ENCODE results near the gene ABI3BP. TPM values are rescaled to one million over a fixed set of nuclear protein-coding genes. Genes with fewer than 3 reads are reported as not detected.

The ABI3BP gene
- total RNA-seq, 6 donors from 2014 or later: 46.1 to 130 (median 101) TPM

DNA sequence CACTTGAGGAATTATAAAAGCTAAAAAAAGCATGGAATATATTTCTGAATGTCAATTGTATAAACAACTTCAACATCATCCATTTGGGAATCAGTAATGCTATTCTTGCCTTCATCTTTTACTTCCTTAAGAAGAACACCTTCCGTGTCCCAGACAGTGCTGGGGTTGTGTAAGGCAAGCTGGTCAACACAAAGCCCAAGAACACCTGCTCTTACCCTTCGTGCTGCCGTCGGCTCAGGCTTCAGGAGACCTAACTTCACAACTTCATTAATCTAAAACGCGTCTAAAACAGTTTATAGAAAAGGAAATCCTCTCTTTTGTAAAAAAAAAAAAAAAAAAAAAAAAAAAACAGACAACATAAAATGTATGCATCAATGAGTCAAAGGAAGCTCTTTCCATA is 81.3 kb downstream of the ABI3BP start:
- Histone ChIP-seq H3K4me3 (no peak overlapping the region), H3K27ac (no peak overlapping the region), H3K4me1 (no peaks in the 10 kb centered on the region), H3K9me3 (no peaks in the 10 kb centered on the region), H3K36me3 (no peaks in the 10 kb centered on the region), H3K27me3 (no peaks in the 10 kb centered on the region)
- no peak for ATAC-seq (ENCODE audit: low FRiP score in 2 of 2)
- WGBS, 2 donors: 72 to 85% methylated on average over 6 of the region's 6 CpGs
- TF ChIP-seq POLR2A (IDR thresholded peaks at IDR 0.05) (no peak), POLR2AphosphoS5 (IDR thresholded peaks at IDR 0.05) (no peak), EP300 (IDR thresholded peaks at IDR 0.05) (no peak)
- TF ChIP-seq, protein P1, sequence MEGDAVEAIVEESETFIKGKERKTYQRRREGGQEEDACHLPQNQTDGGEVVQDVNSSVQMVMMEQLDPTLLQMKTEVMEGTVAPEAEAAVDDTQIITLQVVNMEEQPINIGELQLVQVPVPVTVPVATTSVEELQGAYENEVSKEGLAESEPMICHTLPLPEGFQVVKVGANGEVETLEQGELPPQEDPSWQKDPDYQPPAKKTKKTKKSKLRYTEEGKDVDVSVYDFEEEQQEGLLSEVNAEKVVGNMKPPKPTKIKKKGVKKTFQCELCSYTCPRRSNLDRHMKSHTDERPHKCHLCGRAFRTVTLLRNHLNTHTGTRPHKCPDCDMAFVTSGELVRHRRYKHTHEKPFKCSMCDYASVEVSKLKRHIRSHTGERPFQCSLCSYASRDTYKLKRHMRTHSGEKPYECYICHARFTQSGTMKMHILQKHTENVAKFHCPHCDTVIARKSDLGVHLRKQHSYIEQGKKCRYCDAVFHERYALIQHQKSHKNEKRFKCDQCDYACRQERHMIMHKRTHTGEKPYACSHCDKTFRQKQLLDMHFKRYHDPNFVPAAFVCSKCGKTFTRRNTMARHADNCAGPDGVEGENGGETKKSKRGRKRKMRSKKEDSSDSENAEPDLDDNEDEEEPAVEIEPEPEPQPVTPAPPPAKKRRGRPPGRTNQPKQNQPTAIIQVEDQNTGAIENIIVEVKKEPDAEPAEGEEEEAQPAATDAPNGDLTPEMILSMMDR (IDR thresholded peaks at IDR 0.05): no peak
- DNase-seq: no peak

DNA sequence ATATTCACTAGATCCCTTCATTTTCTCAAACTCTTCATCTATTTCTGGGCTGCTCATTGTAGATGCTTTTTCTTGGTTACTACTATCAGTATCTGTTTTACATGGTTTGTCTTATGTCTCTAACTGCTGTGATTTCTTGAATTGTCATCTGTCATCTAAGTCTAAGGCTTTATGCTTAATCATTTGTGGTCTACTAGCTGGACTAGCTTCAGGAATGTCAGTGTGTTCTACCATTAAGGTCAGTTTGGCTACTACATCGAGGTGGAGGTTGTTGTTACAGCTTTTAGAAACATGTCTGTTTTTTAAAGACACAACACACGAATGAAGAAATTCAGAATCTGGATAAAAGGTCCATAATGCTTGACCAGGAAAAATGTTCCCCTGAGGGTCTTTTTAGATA is 82.2 kb downstream of the ABI3BP start:
- H3K27ac ChIP-seq: no peak overlapping the region
- ATAC-seq (ENCODE audit: low FRiP score in 2 of 2) (no peak), DNase-seq (no peak)
- H3K4me3 ChIP-seq: no peak overlapping the region
- H3K4me1 ChIP-seq: no peaks in the 10 kb centered on the region
- 72 to 75% methylated on average over 2 of the region's 2 CpGs for WGBS, 2 donors
- H3K9me3 ChIP-seq: no peaks in the 10 kb centered on the region
- TF ChIP-seq POLR2AphosphoS5 (IDR thresholded peaks at IDR 0.05): no peak
- TF ChIP-seq EP300 (IDR thresholded peaks at IDR 0.05): no peak
- TF ChIP-seq POLR2A (IDR thresholded peaks at IDR 0.05): no peak
- TF ChIP-seq, protein P1 (IDR thresholded peaks at IDR 0.05): no peak
- H3K27me3 ChIP-seq: no peaks in the 10 kb centered on the region
- H3K36me3 ChIP-seq: no peaks in the 10 kb centered on the region

DNA sequence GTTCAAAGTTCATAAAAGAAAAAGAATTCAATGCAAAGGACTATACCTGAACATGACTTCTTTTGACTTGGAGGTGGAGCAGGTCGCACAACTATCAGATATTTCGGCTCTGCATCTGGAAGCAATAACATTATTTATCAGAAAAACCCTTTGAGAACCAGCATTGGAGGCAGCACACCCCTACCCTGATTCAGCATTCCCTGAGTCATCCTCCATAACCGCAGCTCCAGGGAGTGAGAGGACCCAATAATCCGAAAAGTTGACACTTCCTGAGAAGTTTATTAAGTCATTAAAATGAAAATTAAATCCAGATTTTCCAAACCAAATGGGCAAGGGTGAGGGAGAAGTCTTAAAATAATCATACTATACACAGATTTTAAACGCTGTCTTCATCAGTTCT is 90.6 kb downstream of the ABI3BP start:
- no peak for TF ChIP-seq EP300 (IDR thresholded peaks at IDR 0.05)
- no peak for TF ChIP-seq POLR2AphosphoS5 (IDR thresholded peaks at IDR 0.05)
- no peak for TF ChIP-seq POLR2A (IDR thresholded peaks at IDR 0.05)
- TF ChIP-seq, protein P1 (IDR thresholded peaks at IDR 0.05): no peak
- Histone ChIP-seq H3K27ac (no peak overlapping the region), H3K4me3 (no peak overlapping the region), H3K36me3 (no peaks in the 10 kb centered on the region), H3K9me3 (no peaks in the 10 kb centered on the region), H3K27me3 (no peaks in the 10 kb centered on the region), H3K4me1 (peaks cover 9 to 17% (median 13%) of the 10 kb centered on the region in 4 donors)
- ATAC-seq (ENCODE audit: low FRiP score in 2 of 2) (peak in 1 of 2 donors; percentile 77), DNase-seq (no peak)
- WGBS, 2 donors: 67 to 70% methylated on average over 5 of the region's 5 CpGs

DNA sequence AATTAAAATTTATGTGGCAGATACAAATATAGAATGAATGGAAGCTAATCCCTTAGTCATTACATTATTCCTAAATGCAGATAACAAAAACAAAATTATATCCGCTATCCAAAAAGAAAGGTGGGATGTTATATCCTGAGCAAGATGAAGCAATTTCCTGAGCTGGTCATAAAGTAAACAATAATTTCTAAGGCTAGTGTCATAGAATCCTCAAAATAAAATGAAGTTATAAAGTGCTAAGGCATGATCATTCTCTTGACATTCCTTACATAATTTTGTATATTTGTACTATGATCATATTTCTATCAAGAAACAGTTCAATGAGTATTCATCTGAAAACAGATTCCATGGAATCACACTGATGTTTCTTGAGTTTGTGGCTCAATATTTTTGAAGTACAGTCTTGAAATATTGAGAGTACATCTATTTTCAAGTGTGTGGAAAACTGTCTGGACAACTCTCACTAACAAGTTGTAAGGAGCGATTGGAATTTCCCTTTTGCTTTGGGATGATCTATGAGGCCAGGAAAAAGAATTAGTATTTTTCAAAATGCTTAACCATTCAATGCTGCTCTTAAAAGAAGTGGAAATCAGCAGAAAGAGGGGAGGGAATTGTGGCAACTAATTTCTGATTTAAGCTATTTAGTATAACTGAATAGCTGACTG is 92.4 kb downstream of the ABI3BP start:
- no peak overlapping the region for H3K27ac ChIP-seq
- 53 to 79% methylated on average over 2 of the region's 2 CpGs for whole genome bisulfite sequencing, 2 donors

More for the DNA sequence above, 92.4 kb downstream of the ABI3BP start:
- no peak for DNase-seq
- peaks cover 9 to 17% (median 13%) of the 10 kb centered on the region in 4 donors for H3K4me1 ChIP-seq
- no peak for TF ChIP-seq POLR2A (IDR thresholded peaks at IDR 0.05)
- TF ChIP-seq EP300 (IDR thresholded peaks at IDR 0.05): no peak
- no peak for TF ChIP-seq POLR2AphosphoS5 (IDR thresholded peaks at IDR 0.05)
- TF ChIP-seq, protein P1 (IDR thresholded peaks at IDR 0.05): no peak
- no peak for ATAC-seq (ENCODE audit: low FRiP score in 2 of 2)
- H3K4me3 ChIP-seq: no peak overlapping the region
- no peaks in the 10 kb centered on the region for H3K9me3 ChIP-seq
- H3K27me3 ChIP-seq: no peaks in the 10 kb centered on the region
- no peaks in the 10 kb centered on the region for H3K36me3 ChIP-seq

Measured in upper lobe of left lung (tissue), 6 donors.